NK-92 treated with Interleukin-12 subunit alpha and Interleukin-12 subunit beta, amount 100 ng/mL, for 24 hours (cell line): Measurements from ENCODE around the gene PDGFRB.

ENCODE experiments used
- DNase-seq: peaks from one replicate; lab custom pipeline; 2025; lab: John Stamatoyannopoulos, UW

PDGFRB gene

DNA sequence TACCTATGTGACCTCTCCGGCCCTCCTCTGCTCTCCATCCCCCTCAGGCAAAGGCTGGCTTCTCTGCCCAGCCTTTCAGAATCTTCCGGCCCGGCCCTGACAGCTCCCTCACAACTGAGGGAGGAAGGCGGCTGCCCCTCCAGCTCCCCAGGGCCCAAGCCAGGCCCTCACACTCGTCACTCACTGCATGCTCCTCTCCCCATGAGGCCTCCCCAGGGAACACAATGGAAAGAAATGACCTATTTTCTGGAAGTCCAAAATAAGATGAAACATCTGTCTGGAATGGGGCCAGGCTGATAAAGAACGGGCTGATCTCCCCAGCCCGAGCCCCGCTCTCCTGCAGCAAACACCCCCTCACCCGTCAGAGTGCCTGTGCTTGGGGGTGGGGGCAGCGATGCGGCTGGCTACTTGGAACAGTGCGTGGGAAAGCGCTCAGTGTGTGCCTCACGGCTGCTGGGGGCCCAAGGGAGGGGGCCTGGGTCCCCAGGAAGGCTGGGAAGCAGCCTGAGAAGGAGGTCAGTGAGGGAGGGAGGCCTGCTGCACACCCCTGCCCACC is 11.3 kb downstream of the PDGFRB start:
- no peak for DNase-seq

DNA sequence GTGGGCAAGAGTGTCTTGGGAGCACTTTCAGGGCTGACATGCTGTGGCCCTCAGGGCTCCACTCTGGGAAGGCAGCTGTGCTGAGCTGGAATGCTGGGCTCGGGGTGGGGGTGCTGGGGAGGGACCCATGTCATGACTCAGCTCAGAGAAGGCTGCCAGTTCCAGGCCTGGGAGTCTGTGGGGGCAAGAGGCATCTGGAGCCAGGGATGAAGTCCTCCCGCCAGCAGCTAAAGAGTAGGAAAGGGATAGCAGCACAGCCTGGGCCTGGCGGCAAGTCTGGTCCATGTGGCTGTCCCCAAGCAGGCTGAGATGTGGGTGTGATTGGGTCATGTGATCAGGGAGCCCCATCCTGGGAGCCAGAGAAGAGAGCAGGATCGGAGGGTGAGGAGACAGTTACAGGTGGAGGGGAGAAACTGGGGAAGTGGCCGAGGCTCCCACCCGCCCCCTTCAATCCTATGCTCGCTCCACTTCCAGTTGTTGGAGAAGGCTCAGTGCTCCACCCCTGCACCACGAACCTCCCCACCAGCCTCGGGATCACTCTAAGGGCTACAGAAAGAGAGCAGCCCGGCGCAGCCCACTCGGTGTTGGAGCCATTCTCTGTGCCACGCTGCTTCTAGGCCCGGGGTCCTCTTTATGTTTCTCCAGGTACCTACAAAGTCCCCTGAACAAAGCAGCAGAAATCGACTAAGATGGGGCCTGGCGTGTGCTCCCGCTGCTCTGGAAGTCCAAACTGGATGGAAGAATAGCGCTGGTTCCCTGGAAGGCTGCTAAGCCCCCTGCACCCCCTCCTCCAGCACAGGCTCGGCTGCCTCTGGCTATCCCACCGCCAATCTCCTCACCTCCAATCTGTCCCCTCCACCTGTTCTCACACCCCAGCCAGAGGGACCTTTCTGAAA is 12.0 kb downstream of the PDGFRB start:
- no peak for DNase-seq

DNA sequence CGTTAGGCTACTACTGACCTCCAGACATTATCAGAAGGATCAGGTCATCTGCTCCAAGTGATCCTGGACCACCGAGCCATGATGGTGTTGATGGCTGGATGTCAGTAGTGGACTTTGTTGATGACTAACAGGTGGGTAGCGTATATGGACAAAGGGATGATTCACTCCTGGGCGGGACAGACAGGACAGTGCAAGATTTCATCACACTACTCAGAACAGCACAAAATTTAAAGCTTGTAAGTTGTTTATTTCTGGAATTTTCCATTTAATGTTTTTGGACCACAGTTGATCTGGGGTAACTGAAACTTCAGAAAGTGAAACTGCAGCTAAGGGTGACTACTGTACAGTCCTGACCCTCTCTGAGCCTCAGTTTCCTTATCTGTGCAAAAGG is 12.7 kb downstream of the PDGFRB start:
- DNase-seq: no peak

DNA sequence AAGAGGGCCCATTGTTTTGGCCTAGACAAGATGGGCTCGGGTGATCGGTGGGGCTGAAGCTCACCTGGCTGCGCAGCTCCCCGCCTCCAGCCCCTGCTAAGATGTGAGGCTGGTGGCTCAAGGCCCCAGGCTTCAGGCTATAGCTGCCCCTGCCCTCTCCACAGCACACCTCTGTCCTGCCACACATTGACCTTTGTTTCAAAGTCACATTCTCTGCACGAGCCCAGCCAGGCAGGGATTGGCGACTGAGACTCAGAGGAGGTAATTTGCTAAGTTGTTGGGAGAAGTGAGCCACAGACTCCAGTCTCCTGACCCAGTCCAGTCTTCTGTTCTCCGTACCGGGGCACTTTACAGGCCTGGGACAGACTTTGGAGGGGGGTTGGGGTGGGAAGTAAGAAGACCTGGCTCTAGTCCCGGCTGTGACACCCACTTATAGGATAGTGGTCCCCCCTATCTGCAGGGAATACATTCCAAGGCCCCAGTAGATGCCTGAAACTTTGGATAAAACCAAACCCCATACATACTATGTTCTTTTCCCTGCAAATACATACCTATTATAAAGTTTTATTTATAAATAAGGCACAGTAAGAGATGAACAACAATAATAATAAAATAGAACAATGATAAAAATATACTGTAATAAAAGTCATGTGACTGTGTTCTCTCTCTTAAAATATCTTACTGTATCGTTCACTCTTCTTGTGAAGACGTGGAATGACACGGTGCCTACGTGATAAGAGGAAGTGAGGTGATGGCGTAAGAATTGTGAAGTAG is 13.3 kb downstream of the PDGFRB start:
- DNase-seq: no peak

DNA sequence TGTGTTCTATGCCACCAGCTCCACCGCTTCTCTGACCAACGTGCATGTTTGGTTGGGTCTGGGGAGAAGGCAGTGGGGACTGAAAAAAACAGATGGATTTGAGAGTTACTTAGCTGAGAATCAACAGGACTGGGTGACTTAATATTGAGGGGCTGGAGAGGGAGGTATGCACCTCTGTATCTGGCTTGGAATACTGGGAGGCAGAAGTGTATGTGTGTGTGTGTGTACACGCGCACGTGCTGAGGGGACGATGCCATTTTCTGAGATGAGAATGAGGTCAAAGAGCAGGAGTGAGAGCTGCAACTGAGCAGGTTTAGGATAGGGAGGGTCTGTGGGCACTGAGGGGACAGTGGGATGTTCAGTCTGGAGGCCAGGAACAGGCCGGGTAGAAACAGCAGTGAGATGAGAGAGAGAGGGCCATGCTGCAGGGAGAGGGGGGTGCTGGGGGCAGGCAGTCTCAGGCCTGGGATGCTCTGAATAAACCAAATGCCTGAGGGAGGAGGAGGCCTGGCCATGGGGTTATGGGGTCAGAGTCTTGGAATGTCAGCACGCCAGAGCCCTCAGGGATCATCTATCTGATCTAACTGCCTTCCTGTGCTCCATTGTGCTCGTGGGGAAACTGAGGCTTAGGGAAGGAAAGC is 14.0 kb downstream of the PDGFRB start:
- no peak for DNase-seq

DNA sequence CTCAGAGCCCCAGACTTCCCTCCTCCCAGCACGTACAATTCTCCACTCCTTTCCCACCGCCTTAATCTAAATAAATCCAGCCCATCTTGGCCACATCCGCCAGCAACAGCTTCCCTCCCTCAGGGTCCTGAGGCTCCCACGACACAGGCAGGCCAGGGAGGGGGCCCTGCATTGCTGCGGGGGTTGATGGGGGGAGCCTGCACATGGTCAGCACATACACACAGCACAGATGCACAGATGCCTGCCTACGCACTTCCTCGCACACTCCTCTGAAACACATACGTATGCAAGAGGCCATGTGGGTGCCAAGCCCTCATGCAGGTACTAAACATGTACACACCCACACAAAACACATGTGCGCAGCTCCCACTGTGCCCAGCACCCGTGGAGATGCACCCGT is 14.8 kb downstream of the PDGFRB start:
- no peak for DNase-seq

DNA sequence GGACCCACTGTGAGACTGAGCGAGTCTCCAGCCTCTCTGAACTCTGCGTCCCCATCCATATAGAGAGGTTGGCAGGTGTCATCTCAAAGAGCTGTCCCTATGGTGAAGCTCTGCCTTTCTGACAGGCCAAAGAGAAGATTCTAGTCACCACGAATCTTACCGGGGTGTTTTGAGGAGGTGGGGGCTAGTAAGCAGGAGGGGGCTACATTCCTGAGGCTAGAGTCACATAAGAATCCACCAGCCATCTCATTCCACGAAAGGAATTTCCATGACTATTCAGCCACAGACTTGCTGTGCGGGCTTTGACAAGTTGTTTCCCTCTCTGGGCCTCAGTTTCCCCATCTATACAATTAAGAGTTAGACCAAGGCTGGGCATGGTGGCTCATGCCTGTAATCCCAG is 16.3 kb downstream of the PDGFRB start:
- DNase-seq: no peak

DNA sequence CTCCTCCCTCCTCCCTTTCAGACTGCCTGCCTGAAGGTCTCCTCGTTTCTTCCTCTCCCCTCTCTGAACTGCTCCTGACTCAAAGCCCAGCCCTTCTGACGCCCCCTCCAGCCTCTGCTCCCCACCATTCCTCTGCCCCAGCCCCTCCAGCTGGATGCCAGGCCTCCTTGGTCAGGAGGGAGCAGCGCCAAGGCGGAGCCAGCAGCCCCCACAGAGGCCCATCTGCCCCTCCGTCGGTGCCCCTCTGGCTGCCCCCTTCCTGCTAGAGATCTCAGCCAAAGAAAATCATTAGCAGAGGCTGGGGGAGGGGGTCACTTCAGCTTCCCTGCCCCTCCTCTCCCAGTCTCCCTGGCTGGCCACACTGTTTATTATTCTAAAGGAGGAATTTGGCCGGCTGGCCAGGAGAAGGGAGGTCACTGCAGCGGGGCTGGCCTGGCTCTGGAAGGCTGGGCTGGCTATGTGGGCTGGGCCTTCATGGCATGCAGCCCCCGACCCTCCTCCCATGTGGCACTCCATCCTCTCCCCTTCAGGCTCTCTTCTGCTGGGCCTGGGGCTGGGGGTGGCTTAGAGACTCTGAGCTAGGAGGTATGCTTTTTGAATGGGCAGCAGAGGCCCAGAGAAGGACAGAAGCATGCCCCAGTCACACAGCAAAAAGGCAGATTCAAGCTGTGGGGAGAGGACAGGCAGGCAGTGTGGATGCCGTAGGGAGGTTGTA is 16.9 kb downstream of the PDGFRB start:
- no peak for DNase-seq

DNA sequence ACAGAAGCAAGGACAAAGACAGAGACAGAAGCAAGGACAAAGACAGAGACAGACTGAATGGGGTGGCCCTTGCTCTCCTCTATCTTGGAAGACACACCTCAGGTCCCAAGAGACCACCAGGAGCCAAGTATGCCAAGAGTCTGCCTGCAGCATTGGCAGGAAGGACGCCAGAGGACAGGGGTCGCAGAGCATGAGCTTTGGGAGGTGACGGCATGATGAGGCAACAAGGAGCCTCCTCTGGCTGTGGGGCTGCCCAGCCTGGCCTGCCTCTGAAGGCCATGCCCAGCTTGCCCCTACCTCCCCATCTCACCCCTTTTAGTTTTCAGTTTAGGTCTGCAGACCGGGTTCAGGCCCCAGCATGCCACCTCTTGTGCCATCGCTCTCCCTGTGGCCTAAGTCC is 17.6 kb downstream of the PDGFRB start:
- DNase-seq: no peak

DNA sequence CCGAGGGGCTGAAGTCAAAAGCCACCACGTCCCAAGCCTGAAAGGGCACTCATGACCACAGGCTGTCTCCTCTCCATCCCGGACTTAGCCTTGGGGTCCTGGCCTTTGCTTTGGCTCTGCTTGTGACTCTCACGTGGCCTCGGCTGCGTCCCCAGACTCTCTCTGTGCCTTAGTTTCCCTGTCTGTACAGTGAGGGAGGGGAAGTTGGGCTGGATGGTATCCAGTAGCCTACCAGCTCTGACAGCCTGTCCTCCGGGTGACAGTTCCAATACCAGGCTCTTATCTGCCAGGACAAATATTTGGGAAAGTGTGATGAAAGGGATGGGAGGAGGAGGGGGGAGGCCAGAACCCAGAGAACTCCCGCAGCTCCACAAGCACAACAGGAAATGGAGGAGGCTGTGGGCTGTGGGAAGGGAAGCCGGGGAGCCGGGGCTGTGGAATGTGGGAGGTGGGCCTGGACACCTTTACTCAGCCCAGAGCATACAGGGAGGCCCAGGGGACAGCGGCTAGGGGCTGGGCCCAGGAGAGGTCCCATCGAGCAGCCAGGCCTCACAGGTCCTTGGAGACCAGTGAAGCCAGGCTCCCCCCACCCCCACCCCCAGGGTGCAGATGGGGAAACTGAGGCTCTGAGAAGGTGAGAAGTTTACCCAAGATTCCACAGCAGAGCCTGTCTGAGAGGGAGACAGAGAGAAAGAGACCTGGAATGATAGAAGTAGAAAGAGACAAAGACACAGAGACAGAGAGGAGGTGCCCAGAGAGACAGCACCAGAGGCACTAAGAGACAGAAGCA is 18.3 kb downstream of the PDGFRB start:
- DNase-seq: no peak

DNA sequence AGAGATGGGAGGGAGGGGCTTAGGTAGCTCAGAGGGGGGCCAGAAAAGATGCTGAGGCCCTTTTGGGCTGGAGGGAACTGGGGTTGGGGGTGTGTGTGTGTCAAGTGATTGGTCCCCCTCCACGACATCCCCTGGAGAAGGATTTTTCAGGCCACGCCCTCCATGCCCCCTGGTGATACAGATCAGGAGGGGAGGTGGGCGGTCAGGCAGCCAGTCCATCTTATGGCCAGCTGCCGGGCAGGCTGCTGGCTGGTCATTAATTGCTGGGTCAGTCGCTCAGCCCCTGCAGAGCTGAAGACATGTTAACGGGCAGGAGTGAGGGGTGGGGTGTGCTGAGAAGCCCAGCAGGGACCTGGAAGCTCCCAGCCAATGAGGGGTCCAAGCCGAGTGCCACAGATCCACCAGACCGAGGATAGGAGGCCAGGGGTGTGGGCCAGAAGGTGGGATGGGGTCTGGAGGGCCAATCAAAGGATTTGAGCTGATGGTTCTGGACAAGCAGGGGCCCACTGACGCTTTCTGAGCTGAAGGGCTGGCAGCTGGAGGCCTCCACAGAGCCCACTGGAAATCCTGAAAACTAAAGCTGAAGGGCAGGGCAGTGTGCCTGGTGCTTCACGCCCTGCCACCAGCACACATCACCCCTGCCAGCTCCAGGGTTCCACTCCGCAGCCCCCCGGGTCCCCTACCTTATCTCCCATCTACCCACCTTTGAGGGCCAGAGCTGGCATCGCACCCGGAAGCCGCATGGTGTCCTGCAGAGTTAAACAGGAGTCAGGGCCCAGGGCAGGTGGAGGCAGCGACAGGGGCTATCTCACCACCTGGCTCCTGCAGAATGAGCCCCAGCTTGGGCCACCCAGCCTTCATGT is 19.1 kb downstream of the PDGFRB start:
- no peak for DNase-seq

DNA sequence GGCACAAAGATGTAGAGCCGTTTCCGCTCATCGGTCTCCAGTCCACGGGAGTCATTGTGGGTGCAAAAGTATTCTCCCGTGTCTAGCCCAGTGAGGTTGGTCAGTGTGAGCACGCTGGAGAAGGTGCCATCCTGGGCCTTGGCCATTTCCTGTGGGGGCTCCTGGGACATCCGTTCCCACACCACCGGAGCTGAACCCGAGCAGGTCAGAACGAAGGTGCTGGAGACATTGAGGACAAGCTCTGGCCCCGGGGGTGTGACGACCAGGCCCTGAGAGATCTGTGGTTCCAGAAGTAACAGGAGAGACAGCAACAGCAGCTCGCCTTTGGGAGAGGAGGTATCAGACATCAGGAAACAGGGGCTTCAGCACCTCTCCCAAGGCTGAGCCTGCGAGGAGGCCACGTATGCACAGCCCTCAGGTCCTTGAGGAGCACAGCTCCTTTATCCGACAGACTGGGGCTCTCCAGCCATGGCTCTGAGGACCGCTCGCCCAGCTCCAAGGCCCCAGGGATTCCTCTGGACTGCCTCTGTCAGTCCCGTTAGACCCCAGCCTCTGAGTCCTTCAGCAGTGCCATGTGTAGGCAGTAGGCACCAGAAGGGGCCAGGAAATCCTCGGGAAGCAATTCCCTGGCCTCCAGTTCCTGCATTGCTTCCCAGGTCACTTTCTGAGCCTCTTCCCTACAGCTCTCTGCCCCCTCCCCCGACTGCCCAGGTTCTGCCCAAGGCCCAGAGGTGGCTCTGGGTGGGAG is 19.9 kb downstream of the PDGFRB start:
- no peak for DNase-seq

DNA sequence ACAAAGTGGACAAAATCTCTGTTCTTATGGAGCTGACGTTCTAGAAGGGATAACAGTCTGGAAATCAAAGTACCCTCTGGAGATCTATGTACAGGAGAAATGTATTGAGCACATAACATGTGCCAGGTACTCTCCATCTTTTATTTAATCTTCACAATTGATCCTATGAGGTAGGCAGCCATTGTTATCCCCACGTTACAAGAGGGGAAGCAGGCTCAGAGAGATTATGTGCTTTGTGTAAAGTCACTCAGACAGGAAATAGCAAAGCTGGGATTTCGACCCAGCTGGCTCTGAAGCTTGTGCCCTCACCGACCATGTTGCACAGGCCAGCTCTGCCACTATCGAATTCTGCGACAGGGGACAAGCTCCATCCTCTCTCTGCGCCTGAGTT is 21.5 kb downstream of the PDGFRB start:
- no peak for DNase-seq

DNA sequence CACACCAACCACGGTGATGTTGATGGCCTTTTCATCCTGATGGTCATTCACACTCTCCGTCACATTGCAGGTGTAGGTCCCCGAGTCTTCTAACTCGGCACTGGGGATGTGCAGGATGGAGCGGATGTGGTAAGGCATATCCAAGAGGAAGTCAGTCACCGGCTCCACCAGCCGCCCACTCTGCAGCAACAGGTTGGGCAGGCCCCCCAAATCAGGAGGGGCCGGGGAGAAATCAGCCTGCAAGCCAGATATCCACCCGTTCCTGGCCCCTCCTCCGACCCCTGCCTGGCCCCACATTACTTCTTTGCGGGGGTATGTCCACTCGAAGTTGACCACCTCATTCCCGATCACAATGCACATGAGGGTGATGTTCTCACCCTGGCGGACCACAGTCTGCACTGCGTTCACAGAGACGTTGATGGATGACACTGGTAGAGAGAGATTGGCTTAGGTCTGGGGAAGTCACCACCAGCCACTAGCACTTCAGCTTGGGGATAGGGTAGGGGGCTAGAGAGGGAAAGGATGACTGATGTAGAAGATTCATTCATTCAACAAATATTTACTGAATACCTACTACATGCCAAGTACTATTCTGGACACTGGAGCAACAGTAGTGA is 22.0 kb downstream of the PDGFRB start:
- DNase-seq: no peak

DNA sequence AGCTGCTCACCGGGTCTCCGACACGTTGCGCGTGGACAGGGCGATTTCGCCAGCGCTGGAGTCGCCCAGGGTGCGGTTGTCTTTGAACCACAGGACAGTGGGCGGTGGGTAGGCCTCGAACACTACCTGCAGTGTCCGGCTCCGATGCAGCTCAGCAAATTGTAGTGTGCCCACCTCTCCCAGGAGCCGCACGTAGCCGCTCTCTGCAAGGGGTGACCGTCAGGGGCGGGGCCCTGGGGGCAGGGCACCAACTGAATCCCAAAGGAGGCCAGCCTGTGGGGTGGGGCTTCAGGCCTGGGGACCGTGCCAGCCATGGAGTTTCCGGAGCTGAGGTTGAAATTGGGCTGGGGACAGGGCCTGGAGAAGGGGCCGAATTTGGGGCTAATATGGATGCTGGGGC is 22.9 kb downstream of the PDGFRB start:
- DNase-seq: no peak

DNA sequence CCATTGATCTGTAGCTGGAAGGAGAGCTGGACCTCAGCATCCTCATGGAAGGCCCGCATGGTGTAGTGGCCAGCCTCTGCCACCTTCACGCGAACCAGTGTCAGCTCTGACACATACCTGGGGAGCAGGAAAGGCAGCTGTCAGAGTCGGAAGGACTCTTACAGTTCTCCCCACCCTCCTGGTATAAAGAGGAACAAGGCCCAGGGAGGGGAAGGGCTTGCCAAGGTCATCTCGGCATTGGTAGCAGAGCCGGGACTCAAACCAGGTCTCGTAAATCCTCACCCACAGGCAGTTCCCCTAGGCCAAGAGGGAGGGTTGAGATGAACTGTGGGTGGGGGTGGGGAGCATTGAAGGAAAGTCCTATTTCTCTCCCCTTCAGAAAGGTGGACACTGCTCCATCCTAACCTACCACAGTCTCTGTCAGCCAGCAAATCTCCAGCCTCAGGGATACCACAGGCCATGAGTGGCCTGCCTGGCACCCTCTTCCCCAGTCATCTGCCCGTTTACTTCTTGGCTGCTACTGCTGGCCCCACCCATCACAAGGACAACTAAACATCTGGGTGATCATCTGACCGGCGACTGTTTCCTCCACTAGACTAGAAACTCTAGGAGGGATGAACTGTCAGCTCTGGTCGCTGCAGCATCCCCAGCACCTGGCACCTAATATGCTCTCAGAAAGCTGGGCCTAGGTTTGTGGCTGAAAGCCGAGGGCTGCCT is 23.5 kb downstream of the PDGFRB start:
- DNase-seq: no peak

DNA sequence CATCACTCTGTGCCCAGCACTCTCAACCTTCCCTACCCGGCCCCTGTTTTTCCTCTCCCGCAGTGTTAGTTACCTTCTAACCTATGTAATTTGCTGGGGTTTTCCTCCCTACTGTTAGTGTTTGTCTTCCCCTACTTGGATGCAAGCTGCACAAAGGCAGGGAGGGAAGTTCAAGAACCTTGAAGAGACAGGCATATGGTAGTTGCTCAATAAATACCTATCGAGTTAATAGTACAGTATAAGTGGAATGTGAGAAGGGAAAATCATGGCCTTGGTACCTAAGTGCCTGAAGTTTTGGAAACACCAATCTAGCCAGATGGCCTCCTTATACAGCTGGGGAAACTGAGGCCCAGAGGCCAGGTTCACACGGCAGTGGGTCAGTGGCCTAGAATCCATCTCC is 24.2 kb downstream of the PDGFRB start:
- DNase-seq: no peak

DNA sequence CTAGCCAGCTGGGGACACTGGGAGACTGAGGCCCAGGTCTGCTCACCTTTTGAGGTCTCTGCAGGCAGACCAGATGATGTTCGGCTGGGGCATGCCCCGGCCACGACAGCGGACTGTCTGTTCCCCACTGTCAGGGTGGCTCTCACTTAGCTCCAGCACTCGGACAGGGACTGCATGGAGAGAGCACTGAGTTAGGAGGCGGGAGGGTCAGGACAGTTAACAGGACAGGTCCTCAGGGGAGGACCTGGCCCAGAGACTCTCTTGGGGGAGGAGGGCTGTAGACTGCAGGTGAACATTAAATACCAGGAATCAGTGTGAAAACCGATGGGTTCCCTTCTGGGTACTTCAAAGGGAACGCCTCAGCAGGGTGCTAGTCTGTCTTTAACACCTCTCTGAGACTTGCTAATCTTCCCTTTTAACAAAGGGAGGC is 25.1 kb downstream of the PDGFRB start:
- no peak for DNase-seq
